GM21360 (cell line): ENCODE data around the gene TMEM100.

Experiments
- ATAC-seq: cut with Tn5 transposase; IDR thresholded peaks from one replicate; pipeline ENCODE4 v1.9.1; 2021; ENCODE audit warnings: mild to moderate bottlenecking, moderate library complexity; ENCODE audit not compliant: unreplicated experiment

TMEM100 gene

GRCh38 chr17:55720919-55721836, 1.5 kb downstream of the TMEM100 start:
- no peak for ATAC-seq

DNA sequence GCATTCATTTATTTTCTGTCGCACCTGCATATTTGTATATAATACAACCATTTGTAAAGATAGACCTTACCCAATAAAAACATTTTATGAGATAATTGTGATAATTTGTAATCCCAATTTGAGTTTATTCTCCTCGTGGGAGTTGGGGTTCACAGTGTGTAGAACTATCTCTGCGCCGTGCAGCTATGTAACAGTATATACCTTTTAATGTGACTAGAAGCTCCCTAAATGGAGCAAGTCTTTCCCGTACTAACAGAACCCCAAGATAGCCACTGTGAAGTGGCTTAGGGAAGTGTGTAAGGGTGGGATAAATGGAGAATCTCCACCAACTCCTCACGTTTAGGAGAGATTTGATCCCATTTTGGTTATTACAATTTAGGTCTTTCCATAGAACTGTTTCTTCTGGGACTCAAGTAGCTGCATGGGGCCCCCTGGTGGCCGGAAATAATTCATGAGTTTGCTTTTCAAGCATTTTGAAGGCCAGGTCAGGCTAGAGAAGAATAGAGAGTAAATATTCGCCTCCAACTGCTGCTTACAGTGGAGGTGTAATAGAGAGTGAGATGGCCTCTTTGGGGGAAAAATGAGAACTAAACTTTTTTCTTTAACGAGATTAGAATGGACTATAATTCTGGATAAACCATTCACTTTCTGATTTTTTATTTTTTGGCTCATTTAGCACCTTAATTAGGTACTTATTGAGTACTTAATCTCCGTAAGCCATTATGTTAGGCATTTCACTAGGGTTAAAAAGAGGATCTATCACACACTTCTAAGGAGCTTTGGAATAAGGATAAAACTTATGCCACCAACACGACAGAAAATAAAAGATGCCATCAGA, 4.5 kb downstream of the TMEM100 start:
- no peak for ATAC-seq

DNA sequence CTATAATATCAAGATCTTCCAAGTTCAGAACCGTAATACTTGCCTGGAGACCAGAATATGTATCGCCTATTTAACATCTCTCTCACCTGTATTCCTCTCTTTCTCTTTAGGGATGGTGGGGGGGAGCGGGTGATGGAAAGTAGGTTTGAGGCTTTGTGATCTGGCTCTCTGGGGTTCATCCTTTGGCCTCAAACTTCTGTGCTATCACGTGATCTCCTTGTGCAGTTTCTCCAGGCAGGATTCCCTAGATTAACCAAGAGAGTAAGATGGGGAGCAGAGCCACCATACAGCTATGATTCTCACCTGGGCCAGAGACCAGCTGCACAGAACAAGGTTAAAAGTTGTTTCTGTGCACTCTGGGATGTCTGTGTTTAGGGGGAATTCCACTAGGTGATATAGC, 5.2 kb downstream of the TMEM100 start:
- ATAC-seq: no peak

- ATAC-seq: no peak
Observed at GRCh38 chr17:55710829-55711496, 11.7 kb downstream of the TMEM100 start.

- ATAC-seq: no peak
Observed at GRCh38 chr17:55710410-55710809, 12.3 kb downstream of the TMEM100 start.

DNA sequence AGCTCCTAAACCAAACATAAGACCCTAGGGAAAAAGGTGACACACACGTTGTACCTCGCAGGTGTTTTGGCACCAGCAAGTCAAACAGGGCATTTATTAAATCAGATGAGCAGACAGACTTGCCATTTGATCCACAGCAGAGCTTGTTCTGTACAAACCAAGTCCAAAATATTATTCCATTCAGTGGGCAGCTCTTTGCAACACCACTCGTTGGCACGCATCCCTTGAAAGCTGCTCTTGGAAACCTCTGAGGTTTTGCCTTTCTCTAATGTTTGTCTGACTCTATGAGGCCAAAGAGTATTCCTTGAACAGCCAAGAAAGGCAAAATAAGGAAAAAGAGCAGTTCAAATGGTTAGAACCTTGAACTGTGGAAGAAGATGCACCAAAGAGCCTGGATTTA, 12.7 kb downstream of the TMEM100 start:
- no peak for ATAC-seq

- no peak for ATAC-seq
Observed at GRCh38 chr17:55709440-55709839, 13.2 kb downstream of the TMEM100 start.

- ATAC-seq: no peak
Observed at GRCh38 chr17:55708175-55708974, 14.3 kb downstream of the TMEM100 start.

GRCh38 chr17:55706808-55707773, 15.6 kb downstream of the TMEM100 start:
- ATAC-seq: no peak

DNA sequence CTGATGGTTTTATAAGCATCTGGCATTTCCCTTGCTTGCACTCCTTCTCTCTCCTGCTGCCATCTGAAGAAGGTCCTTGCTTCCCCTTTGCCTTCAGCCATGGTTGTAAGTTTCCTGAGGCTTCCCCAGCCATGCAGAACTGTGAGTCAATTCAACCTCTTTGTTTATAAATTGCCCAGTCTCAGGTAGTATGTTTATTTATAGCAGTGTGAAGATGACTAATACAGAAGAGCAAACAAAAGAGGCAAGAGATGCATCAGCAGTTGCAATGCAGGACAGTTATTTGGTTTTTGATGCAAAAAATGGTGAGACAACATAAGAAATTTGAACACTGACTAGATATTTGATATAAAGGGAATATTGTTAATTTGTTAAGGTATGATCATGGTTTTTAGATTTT, 16.8 kb downstream of the TMEM100 start:
- peak; percentile 81 for ATAC-seq

DNA sequence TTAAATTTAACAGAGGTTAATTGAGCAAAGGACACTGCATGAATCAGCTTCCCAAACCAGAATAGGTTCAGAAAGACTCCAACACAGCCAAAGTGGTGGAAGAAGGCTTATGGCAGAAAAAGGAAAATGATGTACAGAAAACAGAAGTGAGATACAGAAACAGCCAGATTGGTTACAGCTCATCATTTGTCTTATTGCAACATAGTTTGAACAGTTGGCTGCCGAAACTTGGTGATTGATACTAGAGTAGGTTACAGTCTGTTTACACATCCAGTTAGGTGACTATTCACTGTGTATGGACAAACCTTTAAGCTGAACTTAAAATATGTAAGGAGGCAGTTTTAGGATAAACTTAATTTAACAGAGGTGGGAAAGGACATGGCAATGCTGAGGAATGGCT, 18.3 kb downstream of the TMEM100 start:
- ATAC-seq: no peak

DNA sequence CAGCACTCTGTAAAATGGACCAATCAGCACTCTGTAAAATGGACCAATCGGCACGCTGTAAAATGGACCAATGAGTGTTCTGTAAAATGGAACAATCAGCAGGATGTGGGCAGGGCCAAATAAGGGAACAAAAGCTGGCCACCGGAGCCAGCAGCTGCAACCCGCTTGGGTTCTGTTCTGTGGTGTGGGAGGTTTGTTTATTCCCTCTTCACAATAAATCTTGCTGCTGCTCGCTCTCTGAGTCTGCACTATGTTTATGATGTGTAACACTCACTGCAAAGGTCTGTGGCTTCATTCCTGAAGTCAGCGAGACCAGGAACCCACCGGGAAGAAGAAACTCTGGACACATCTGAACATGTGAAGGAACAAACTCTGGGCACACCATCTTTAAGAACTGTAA, 20.5 kb downstream of the TMEM100 start:
- ATAC-seq: no peak

DNA sequence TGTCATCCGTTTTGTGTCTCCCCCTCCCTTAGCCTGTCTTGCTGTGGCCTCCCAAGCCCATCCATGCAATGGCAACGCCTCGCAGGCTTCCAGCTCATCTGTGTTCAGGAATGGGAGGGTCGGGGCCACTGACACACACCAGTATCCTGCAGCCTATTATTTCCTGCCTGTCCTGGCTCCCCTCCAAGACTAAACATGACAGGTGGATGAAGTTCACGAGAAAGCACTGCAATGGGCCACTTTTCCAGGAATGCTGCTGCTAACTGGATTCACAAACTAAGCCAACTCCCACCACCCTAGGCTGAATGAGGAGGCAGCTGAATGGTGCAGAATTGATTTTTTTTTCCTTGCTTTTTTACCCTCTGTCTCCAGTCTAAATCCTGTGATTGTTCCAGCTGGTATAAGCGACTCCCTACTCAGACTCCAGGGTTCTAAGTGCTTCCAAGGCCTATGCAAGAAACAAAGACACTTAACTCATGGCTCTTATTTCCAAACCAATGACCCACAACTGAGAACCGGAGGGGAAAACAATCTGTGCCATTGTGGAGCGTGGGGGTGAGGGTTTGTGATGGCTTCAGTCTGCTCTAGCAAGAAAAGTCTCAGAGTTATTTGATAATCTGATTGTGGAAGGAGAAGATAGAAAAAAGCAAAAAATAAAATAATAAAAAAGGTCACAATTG, 23.3 kb downstream of the TMEM100 start:
- no peak for ATAC-seq

- ATAC-seq: no peak
Observed at GRCh38 chr17:55694286-55694910, 28.3 kb downstream of the TMEM100 start.

- ATAC-seq: no peak
Observed at GRCh38 chr17:55693254-55694216, 29.1 kb downstream of the TMEM100 start.

- no peak for ATAC-seq
Observed at GRCh38 chr17:55692276-55692675, 30.4 kb downstream of the TMEM100 start.

- ATAC-seq: no peak
Observed at GRCh38 chr17:55691666-55692065, 31.0 kb downstream of the TMEM100 start.
